BLaER1 treated with 17β-estradiol and CSF1 and Interleukin-3, amounts not matched to agents 10 nM and 100 nM (cell line): Measurements from ENCODE around the gene USP50.
"Not testable (repeated sequence)": the region's sequence is repeated elsewhere in the genome, so short reads cannot be mapped to it uniquely, and the experiment has no call there.

ENCODE experiments used
- H3K27ac ChIP-seq, 11 experiments: shearing (Covaris generic); formaldehyde crosslinking; 2 replicates each; pipeline ENCODE4 v1.8.1; 2022
- H3K27me3 ChIP-seq, 11 experiments: shearing (Covaris generic); formaldehyde crosslinking; 2 replicates each; pipeline ENCODE4 v1.8.1; 2022
- H3K36me3 ChIP-seq, 11 experiments: shearing (Covaris generic); formaldehyde crosslinking; 2 replicates each; pipeline ENCODE4 v1.8.1; 2022
- H3K4me1 ChIP-seq, 10 experiments: shearing (Covaris generic); formaldehyde crosslinking; 2 replicates each; pipeline ENCODE4 v1.8.1; 2022
- H3K4me2 ChIP-seq, 11 experiments: shearing (Covaris generic); formaldehyde crosslinking; 2 replicates each; pipeline ENCODE4 v1.8.1; 2022
- H3K4me3 ChIP-seq, 10 experiments: shearing (Covaris generic); formaldehyde crosslinking; 2 replicates each; pipeline ENCODE4 v1.8.1; 2022
- H3K9ac ChIP-seq, 11 experiments: shearing (Covaris generic); formaldehyde crosslinking; 2 replicates each; pipeline ENCODE4 v1.8.1; 2022
- H3K9me3 ChIP-seq, 11 experiments: shearing (Covaris generic); formaldehyde crosslinking; replicated peaks in 1 of 11; 2 replicates each; pipeline ENCODE4 v1.8.1; 2022
- H4K20me1 ChIP-seq, 11 experiments: shearing (Covaris generic); formaldehyde crosslinking; 2 replicates each; pipeline ENCODE4 v1.8.1; 2022
- Cebpa-rat ChIP-seq, 11 experiments: shearing (Covaris generic); IDR thresholded peaks; 2 replicates each; pipeline ENCODE4 v1.8.1; 2022

USP50 gene

DNA sequence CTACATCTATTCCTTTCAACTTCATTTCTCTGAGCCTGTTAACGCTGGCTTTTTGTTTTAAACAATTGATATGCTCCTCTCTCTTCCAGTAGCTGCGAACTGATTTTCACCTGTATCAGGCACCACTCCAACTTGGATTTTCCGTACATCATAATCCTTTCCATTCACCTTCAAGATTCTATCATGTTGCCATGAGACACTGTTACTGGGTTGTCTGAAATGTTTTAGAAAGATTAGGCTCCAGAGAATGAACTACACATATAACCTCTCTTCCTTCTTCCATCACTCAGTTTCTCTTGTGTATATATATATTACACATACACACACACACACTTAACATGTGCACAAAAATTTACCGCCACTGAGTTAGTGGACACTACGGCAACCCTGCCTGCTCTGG is at the start of gene USP50:
Gene USP50 (minus strand): TSS at position 101 of the 400 bp plus-strand sequence. CDS start 141 bp downstream, outside the sequence.
- H3K27me3 ChIP-seq: no peaks in the 10 kb centered on the region
- no peaks in the 10 kb centered on the region for H3K9me3 ChIP-seq
- H3K4me1 ChIP-seq: peaks cover 0 to 11% (median 8%) of the 10 kb centered on the region in 10 experiments; a peak in 14 of 20 replicates
- no peak within 1 kb of the TSS for H3K27ac ChIP-seq
- H4K20me1 ChIP-seq: no peaks in the 10 kb centered on the region
- H3K36me3 ChIP-seq: no peaks in the 10 kb centered on the region
- H3K9ac ChIP-seq: no peak within 1 kb of the TSS
- peak within 1 kb of the TSS in 7 of 11 experiments; percentile 11 to 48 (median 39); a peak in 12 of 22 replicates for H3K4me2 ChIP-seq
- TF ChIP-seq Cebpa-rat (IDR thresholded peaks at IDR 0.05): no peak
- H3K4me3 ChIP-seq: no peak within 1 kb of the TSS

DNA sequence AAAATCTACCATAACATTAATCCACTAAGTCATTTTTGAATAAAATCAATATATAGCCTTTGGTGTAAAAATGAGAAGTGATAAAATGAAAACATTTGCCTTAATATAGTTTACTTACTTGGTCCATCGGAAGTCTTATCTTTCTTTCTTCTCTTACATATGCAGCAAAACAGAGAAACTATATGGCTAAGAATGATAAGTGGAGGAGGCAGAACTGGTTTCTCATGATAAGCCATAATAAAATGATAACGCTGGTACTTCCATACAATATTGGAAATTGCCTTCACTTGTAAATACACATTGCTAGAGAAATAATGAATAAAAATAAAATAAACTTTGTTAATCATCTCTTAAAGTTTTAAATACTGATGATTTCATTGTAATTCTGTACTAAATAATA is 47.8 kb upstream of the USP50 start:
- Histone ChIP-seq H3K27ac (no peak overlapping the region), H3K27me3 (no peaks in the 10 kb centered on the region), H3K4me2 (no peak overlapping the region), H3K4me1 (no peaks in the 10 kb centered on the region), H3K36me3 (peaks cover 96 to 100% (median 100%) of the 10 kb centered on the region in 11 experiments), H4K20me1 (peaks cover 0 to 22% (median 0%) of the 10 kb centered on the region in 11 experiments; a peak in 3 of 22 replicates), H3K4me3 (no peak overlapping the region), H3K9me3 (no peaks in the 10 kb centered on the region), H3K9ac (no peak overlapping the region)
- TF ChIP-seq Cebpa-rat (IDR thresholded peaks at IDR 0.05): no peak

DNA sequence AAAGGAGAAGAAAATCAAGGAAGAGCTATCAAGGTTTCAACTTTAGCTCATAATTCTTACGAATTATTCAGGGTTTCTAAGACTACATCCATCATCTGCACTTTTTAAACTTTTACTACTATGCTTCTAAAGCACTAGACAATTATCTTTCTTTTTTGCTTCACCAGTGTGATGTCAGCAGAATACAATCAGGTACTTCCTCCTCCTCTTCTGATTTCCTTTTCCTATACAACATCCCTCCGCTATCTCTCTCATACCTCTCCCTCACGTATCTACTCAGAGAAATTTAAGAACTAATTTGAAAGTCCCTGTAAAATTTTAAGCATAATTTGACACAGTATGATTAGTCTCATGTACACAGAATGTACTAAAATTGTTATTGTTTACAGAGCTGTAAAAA is 47.3 kb upstream of the USP50 start:
- no peaks in the 10 kb centered on the region for H3K4me1 ChIP-seq
- H3K4me3 ChIP-seq: no peak overlapping the region
- H3K9me3 ChIP-seq: no peaks in the 10 kb centered on the region
- H3K27me3 ChIP-seq: no peaks in the 10 kb centered on the region
- no peak for TF ChIP-seq Cebpa-rat (IDR thresholded peaks at IDR 0.05)
- no peak overlapping the region for H3K4me2 ChIP-seq
- no peak overlapping the region for H3K9ac ChIP-seq
- peaks cover 96 to 100% (median 100%) of the 10 kb centered on the region in 11 experiments for H3K36me3 ChIP-seq
- peaks cover 0 to 22% (median 0%) of the 10 kb centered on the region in 11 experiments; a peak in 3 of 22 replicates for H4K20me1 ChIP-seq
- H3K27ac ChIP-seq: no peak overlapping the region

- peaks cover 96 to 100% (median 99%) of the 10 kb centered on the region in 11 experiments for H3K36me3 ChIP-seq
- H3K4me2 ChIP-seq: no peak overlapping the region
- no peak for TF ChIP-seq Cebpa-rat (IDR thresholded peaks at IDR 0.05)
- H3K9ac ChIP-seq: no peak overlapping the region
- no peaks in the 10 kb centered on the region for H3K27me3 ChIP-seq
- H4K20me1 ChIP-seq: peaks cover 0 to 14% (median 0%) of the 10 kb centered on the region in 11 experiments; a peak in 3 of 22 replicates
- H3K9me3 ChIP-seq: no peaks in the 10 kb centered on the region
- no peak overlapping the region for H3K4me3 ChIP-seq
- no peak overlapping the region for H3K27ac ChIP-seq
- no peaks in the 10 kb centered on the region for H3K4me1 ChIP-seq
Observed at GRCh38 chr15:50590288-50590687, 43.8 kb upstream of the USP50 start.

DNA sequence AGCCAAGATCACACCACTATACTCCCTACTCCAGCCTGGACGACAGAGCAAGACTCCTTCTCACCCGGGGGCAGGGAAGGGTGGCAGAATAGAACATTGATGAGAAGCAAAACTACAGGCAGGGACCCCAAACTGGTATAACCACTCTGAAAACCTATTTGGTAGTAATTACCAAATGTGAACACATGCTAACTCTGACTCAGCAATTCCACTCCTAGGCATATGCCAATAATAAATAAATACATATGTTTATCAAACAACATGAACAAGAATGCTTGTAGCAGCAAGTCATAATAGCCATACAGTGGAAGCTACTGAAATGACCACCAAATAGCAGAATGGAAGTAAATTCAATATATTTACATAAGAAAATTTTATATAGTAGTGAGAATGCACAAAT is 31.0 kb upstream of the USP50 start:
- H3K27ac ChIP-seq: no peak overlapping the region
- H4K20me1 ChIP-seq: peaks cover 0 to 10% (median 0%) of the 10 kb centered on the region in 11 experiments; a peak in 4 of 22 replicates
- no peak overlapping the region for H3K4me3 ChIP-seq
- TF ChIP-seq Cebpa-rat (IDR thresholded peaks at IDR 0.05): no peak
- no peak overlapping the region for H3K9ac ChIP-seq
- H3K27me3 ChIP-seq: no peaks in the 10 kb centered on the region
- peaks cover 90 to 100% (median 97%) of the 10 kb centered on the region in 11 experiments for H3K36me3 ChIP-seq
- no peaks in the 10 kb centered on the region for H3K9me3 ChIP-seq
- no peak overlapping the region for H3K4me2 ChIP-seq
- H3K4me1 ChIP-seq: no peaks in the 10 kb centered on the region

DNA sequence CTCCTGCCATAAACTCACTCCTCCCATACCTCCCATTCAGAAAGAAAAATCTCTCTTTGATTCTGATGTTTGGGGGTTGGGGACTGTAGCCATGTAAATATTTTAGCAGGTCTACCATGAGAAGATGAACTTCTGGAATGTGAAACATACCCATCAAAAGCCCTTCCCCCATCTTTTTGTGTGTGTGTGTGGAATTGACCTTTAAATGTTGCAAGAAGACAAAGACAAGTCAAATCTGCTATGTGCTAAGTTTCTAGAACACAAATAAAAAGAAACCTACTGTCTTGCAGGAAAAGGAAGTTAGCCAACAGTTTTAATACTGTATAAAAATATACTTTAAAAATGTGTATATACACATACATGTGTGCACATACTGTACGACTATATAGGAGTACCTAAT is 29.7 kb upstream of the USP50 start:
- Histone ChIP-seq H4K20me1 (peaks cover 0 to 15% (median 0%) of the 10 kb centered on the region in 11 experiments; a peak in 7 of 22 replicates), H3K9ac (no peak overlapping the region), H3K4me1 (no peaks in the 10 kb centered on the region), H3K36me3 (peaks cover 91 to 100% (median 96%) of the 10 kb centered on the region in 11 experiments), H3K4me2 (no peak overlapping the region), H3K4me3 (no peak overlapping the region), H3K27me3 (no peaks in the 10 kb centered on the region), H3K27ac (no peak overlapping the region), H3K9me3 (no peaks in the 10 kb centered on the region)
- TF ChIP-seq Cebpa-rat (IDR thresholded peaks at IDR 0.05): no peak

DNA sequence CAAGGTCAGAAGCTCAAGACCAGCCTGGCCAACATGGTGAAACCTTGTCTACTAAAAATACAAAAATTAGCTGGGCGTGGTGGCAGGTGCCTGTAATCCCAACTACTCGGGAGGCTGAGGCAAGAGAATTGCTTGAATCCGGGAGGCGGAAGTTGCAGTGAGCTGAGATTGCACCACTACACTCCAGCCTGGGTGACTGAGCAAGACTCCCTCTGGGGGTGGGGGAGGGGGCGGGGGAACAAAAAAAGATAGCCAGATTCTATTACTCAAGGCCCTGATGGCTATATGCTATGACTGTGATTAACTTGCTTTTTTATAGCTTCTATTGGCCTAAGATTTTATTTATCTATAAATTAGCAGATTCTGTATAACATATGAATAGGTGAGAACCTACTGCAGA is 27.4 kb upstream of the USP50 start:
- not testable (repeated sequence) for H3K9ac ChIP-seq, H3K9me3 ChIP-seq, H3K27me3 ChIP-seq, H3K4me3 ChIP-seq, H3K4me1 ChIP-seq, H3K4me2 ChIP-seq, H3K27ac ChIP-seq
- H4K20me1 ChIP-seq: peaks cover 0 to 21% (median 0%) of the 10 kb centered on the region in 11 experiments; a peak in 7 of 22 replicates
- peaks cover 95 to 100% (median 98%) of the 10 kb centered on the region in 11 experiments for H3K36me3 ChIP-seq

DNA sequence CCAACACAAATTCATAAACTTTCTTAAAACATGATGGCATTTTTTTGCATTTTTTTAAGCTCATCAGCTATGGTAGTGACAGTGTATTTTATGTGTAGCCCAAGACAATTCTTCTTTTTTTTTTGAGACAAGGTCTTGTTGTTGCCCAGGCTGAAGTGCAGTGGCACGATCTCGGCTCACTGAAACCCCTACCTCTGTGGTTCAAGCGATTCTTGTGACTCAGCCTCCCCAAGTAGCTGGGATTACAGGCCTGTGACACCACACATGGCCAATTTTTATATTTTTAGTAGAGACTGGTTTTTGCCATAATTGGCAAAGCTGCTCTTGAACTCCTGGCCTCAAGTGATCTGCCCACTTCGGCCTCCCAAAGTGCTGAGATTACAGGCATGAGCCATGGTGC is 17.3 kb upstream of the USP50 start:
- TF ChIP-seq Cebpa-rat (IDR thresholded peaks at IDR 0.05): no peak
- Histone ChIP-seq H3K4me1 (no peaks in the 10 kb centered on the region), H3K27ac (no peak overlapping the region), H3K36me3 (peaks cover 86 to 100% (median 96%) of the 10 kb centered on the region in 11 experiments), H4K20me1 (peaks cover 0 to 20% (median 5%) of the 10 kb centered on the region in 11 experiments; a peak in 8 of 22 replicates), H3K9me3 (no peaks in the 10 kb centered on the region), H3K27me3 (no peaks in the 10 kb centered on the region), H3K4me3 (no peak overlapping the region), H3K9ac (no peak overlapping the region), H3K4me2 (no peak overlapping the region)

DNA sequence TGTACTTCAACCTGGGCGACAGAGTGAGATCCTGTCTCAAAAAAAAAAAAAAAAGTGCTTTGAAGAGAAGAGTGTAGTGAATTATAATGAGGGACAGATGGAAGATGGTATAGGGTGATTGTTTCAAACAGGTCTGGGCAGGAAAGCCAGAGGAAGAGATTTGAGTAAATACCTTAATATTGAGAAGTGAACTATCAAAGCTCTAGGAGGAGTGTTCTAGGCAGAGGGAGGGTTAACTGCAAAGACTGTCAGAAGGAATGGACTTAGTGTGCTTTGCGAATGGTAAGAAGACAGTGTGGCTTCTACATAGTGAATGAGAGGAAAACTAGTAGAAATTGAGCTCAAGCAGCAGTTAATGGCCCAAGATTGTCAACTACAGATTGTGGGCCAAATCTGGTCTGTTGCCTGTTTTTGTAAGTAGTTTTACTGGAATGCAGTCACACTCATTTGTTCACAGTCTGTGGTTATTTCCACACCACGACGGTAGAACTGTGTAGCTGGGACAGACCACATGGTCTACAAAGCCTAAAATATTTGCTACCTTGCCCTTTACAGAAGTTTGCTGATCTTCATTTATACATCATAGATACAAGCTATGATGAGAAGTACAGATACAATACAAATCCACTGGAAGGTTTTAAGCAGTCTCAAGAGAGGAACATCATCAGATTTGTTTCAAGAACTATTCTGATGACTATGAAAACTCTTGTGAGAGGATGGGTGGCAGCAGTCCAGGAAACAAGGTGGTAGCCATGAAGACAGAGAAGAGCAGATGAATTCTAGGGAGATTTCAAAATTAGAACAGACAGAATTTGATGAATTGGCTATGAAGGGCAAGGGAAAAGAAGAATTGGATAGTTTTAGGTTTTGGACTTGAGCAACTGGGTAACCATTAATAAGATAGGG is 16.5 kb upstream of the USP50 start:
- no peak for TF ChIP-seq Cebpa-rat (IDR thresholded peaks at IDR 0.05)
- H3K9me3 ChIP-seq: no peaks in the 10 kb centered on the region
- no peaks in the 10 kb centered on the region for H3K27me3 ChIP-seq
- H3K4me2 ChIP-seq: no peak overlapping the region
- peaks cover 0 to 18% (median 5%) of the 10 kb centered on the region in 11 experiments; a peak in 8 of 22 replicates for H4K20me1 ChIP-seq
- H3K4me3 ChIP-seq: no peak overlapping the region
- no peak overlapping the region for H3K9ac ChIP-seq
- no peaks in the 10 kb centered on the region; a peak in 1 of 20 replicates for H3K4me1 ChIP-seq
- no peak overlapping the region for H3K27ac ChIP-seq
- peaks cover 84 to 100% (median 96%) of the 10 kb centered on the region in 11 experiments for H3K36me3 ChIP-seq
